Cardiac fibroblast (primary cell): Measurements from ENCODE around the gene RBM26.

Experiments
- DNase-seq, 2 donors: peaks; one replicate each; pipeline versions ENCODE4 v3.0.0 to v3.0.0-alpha.2; 2010; ENCODE audit warnings: low read depth in 2 of 2
- H3K4me3 ChIP-seq, 2 donors: replicated peaks in 1 of 2; 1 replicate in 1 of 2; 2 replicates in 1 of 2; pipeline ENCODE4 v1.5.1; 2011; ENCODE audit warnings: low read depth in 2 of 2, low read length in 2 of 2, mild to moderate bottlenecking in 2 of 2, moderate library complexity in 1 of 2
- TF ChIP-seq, protein P1 (sequence below): IDR thresholded peaks from one replicate; pipeline ENCODE4 v1.5.1; 2011; ENCODE audit warnings: low read depth, mild to moderate bottlenecking, low read length, inconsistent platforms

The RBM26 gene

GRCh38 chr13:79448413-79448812 is 42.4 kb upstream of the RBM26 start:
- peak in 1 of 2 donors; percentile 29 for DNase-seq
- H3K4me3 ChIP-seq = no peak overlapping the region
- TF ChIP-seq, protein P1, sequence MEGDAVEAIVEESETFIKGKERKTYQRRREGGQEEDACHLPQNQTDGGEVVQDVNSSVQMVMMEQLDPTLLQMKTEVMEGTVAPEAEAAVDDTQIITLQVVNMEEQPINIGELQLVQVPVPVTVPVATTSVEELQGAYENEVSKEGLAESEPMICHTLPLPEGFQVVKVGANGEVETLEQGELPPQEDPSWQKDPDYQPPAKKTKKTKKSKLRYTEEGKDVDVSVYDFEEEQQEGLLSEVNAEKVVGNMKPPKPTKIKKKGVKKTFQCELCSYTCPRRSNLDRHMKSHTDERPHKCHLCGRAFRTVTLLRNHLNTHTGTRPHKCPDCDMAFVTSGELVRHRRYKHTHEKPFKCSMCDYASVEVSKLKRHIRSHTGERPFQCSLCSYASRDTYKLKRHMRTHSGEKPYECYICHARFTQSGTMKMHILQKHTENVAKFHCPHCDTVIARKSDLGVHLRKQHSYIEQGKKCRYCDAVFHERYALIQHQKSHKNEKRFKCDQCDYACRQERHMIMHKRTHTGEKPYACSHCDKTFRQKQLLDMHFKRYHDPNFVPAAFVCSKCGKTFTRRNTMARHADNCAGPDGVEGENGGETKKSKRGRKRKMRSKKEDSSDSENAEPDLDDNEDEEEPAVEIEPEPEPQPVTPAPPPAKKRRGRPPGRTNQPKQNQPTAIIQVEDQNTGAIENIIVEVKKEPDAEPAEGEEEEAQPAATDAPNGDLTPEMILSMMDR = no peak

- DNase-seq = no peak
- TF ChIP-seq, protein P1 = no peak
- no peak overlapping the region for H3K4me3 ChIP-seq
These were observed 41.7 kb upstream of the RBM26 start for GRCh38 chr13:79447741-79448140.

- no peak for DNase-seq
- TF ChIP-seq, protein P1 = no peak
- no peak overlapping the region for H3K4me3 ChIP-seq
These were observed 41.1 kb upstream of the RBM26 start for GRCh38 chr13:79447141-79447540.

- no peak overlapping the region for H3K4me3 ChIP-seq
- TF ChIP-seq, protein P1 = no peak
- no peak for DNase-seq
These were observed 40.1 kb upstream of the RBM26 start for GRCh38 chr13:79445968-79446645.

DNA sequence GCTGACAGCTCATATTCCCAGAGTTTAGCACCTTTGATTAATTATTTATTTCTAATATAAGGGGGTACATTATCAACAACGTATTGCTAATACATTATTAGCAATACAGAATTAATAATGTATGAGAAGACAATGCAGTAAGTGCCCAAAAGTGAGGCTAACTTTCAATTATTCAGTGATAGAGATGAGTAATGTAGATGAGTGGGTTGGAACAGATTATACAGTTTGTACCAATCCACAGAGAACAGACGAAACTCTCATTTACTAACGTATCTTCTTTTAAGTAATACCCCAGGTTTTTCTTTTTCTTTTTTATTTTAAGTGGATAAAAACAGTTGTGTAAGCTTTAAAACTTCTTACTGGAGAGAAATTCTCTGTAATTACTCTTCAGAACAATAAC is 36.7 kb upstream of the RBM26 start:
- DNase-seq = no peak
- H3K4me3 ChIP-seq = no peak overlapping the region
- TF ChIP-seq, protein P1 = no peak

DNA sequence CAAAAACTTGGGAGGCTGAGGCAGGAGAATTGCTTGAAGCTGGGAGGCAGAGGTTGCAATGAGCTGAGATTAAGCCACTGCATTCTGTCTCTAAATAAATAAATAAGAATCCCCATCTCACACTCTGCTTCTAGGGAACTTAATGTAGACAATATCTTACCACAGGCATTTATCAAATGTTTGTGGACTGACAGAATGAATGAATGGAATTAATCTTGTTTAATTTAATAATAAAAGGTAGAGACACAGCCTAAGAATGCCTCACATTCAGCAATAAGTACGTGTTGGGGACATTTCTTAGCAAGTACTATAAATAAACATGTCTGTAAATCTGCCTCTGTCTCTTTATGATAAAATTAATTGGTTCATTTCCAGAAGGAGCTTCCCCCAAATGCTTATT is 36.2 kb upstream of the RBM26 start:
- TF ChIP-seq, protein P1 = no peak
- DNase-seq = no peak
- H3K4me3 ChIP-seq = no peak overlapping the region

- no peak overlapping the region for H3K4me3 ChIP-seq
- TF ChIP-seq, protein P1 = no peak
- no peak for DNase-seq
These were observed 35.0 kb upstream of the RBM26 start for GRCh38 chr13:79440958-79441528.
